Keratinocyte (primary cell): ENCODE results near the gene A2M. TPM values are rescaled to one million over a fixed set of nuclear protein-coding genes. Genes with fewer than 3 reads are reported as not detected.

Experiments
- DNase-seq: peaks from one replicate; pipeline ENCODE4 v3.0.0-alpha.2; 2011; ENCODE audit warnings: low read depth, missing footprints, low spot score
- FAIRE-seq: peaks from 2 replicates; lab custom pipeline; 2011; peaks lifted over from hg19 to GRCh38; lab: Jason Lieb, UNC
- H2AFZ ChIP-seq: 2 replicates; pipeline ENCODE4 v1.6.0; 2012; ENCODE audit warnings: low read length, control low read depth, inconsistent platforms; ENCODE audit not compliant: control insufficient read depth
- H3K27ac ChIP-seq: 2 replicates; pipeline ENCODE4 v1.5.1; 2011; ENCODE audit warnings: low read length; ENCODE audit not compliant: control insufficient read depth, insufficient read depth
- H3K27me3 ChIP-seq: 3 replicates; pipeline ENCODE4 v1.6.0; 2011; ENCODE audit warnings: low read length; ENCODE audit not compliant: control insufficient read depth, insufficient read depth; ENCODE audit errors: extremely low read depth
- H3K36me3 ChIP-seq, 2 experiments: 2 replicates in 1 of 2; 3 replicates in 1 of 2; pipeline ENCODE4 v1.5.1; 2011; ENCODE audit warnings: low read length in 2 of 2, mild to moderate bottlenecking in 1 of 2; ENCODE audit not compliant: control insufficient read depth in 2 of 2, insufficient read depth in 2 of 2; ENCODE audit errors: extremely low read depth in 1 of 2
- H3K4me1 ChIP-seq: 3 replicates; pipeline ENCODE4 v1.5.1; 2011; ENCODE audit warnings: low read length; ENCODE audit not compliant: control insufficient read depth, insufficient read depth; ENCODE audit errors: extremely low read depth
- H3K4me2 ChIP-seq: 3 replicates; pipeline ENCODE4 v1.6.0; 2011; ENCODE audit warnings: low read depth, low read length; ENCODE audit not compliant: control insufficient read depth, insufficient read depth; ENCODE audit errors: extremely low read depth
- H3K4me3 ChIP-seq, 3 experiments: fragments of 200-600 bp in 1 of 3; sonication (generic) in 1 of 3; 2 replicates in 2 of 3; 3 replicates in 1 of 3; pipeline ENCODE4 v1.5.1; 2011 to 2016; ENCODE audit warnings: low read length in 3 of 3, mild to moderate bottlenecking in 3 of 3, control low read depth in 2 of 3, inconsistent platforms in 1 of 3, low read depth in 1 of 3, mixed read lengths in 1 of 3, mixed run types in 1 of 3, moderate library complexity in 1 of 3; ENCODE audit not compliant: control insufficient read depth in 2 of 3, insufficient read depth in 2 of 3; ENCODE audit errors: extremely low read depth in 1 of 3
- H3K79me2 ChIP-seq: 2 replicates; pipeline ENCODE4 v1.6.0; 2012; ENCODE audit warnings: low read length; ENCODE audit not compliant: control insufficient read depth, insufficient read depth
- H3K9ac ChIP-seq: 3 replicates; pipeline ENCODE4 v1.6.0; 2011; ENCODE audit warnings: low read length; ENCODE audit not compliant: control insufficient read depth, insufficient read depth; ENCODE audit errors: extremely low read depth
- H3K9me1 ChIP-seq: 3 replicates; pipeline ENCODE4 v1.6.0; 2011; ENCODE audit warnings: low read length; ENCODE audit not compliant: control insufficient read depth, insufficient read depth; ENCODE audit errors: extremely low read depth
- H3K9me3 ChIP-seq: 2 replicates; pipeline ENCODE4 v1.5.1; 2012; ENCODE audit warnings: low read depth, low read length; ENCODE audit not compliant: control insufficient read depth
- H4K20me1 ChIP-seq: 3 replicates; pipeline ENCODE4 v1.6.0; 2011; ENCODE audit warnings: low read length; ENCODE audit not compliant: control insufficient read depth, insufficient read depth; ENCODE audit errors: extremely low read depth
- CTCF ChIP-seq, 3 experiments: IDR thresholded peaks in 1 of 3; conservative IDR thresholded peaks in 1 of 3; optimal IDR thresholded peaks in 1 of 3; 2 replicates in 2 of 3; 3 replicates in 1 of 3; pipeline versions ENCODE3 to v1.5.1; 2011; ENCODE audit warnings: low read length in 3 of 3, mild to moderate bottlenecking in 3 of 3, moderate library complexity in 2 of 3, control low read depth in 1 of 3, inconsistent platforms in 1 of 3; ENCODE audit not compliant: insufficient read depth in 2 of 3; ENCODE audit errors: extremely low read depth in 1 of 3
- EZH2 ChIP-seq: IDR thresholded peaks from one replicate; pipeline ENCODE4 v1.6.1; 2012; ENCODE audit warnings: inconsistent platforms, mild to moderate bottlenecking, low read length, moderate library complexity
- dilution Hi-C: fragments of 300-500 bp; cut with MboI; formaldehyde crosslinking; loops from one replicate; pipeline ENCODE4 v1.7.0; 2020; ENCODE audit warnings: low sequenced_read_pairs; ENCODE audit not compliant: extremely low pct_ligation_motif_present
- polyA plus RNA-seq, 5 experiments: library from polyadenylated mRNA; depleted of rRNA in 3 of 5; stranded (reverse) in 3 of 5; stranded (forward) in 1 of 5; unstranded in 1 of 5; fragments of >200 nt; gene quantifications; 1 replicate in 1 of 5; 2 replicates in 3 of 5; 3 replicates in 1 of 5; pipeline versions ENCODE4 v1.2.1 to v1.2.3, GENCODE V29; 2011 to 2012; ENCODE audit warnings: missing spikeins in 2 of 5, low read depth in 1 of 5, low replicate concordance in 1 of 5

The A2M gene
- polyA plus RNA-seq, 1 donor (not counting 4 experiments of a cell fraction or from before 2014, with no cell fraction given) = 0.49 TPM

GRCh38 chr12:9124383-9125031 is 8.8 kb upstream of the A2M start:
- H3K9me3 ChIP-seq = no peaks in the 10 kb centered on the region
- DNase-seq (no peak), FAIRE-seq (no peak)
- no peak overlapping the region for H3K9ac ChIP-seq
- dilution Hi-C loops = no loop called here
- H3K4me1 ChIP-seq = no peaks in the 10 kb centered on the region
- no peak overlapping the region for H3K4me3 ChIP-seq
- H3K36me3 ChIP-seq = no peaks in the 10 kb centered on the region
- no peak overlapping the region for H3K4me2 ChIP-seq
- TF ChIP-seq CTCF (optimal IDR thresholded peaks at IDR 0.05 in 1 of 3, IDR thresholded peaks at IDR 0.05 in 1 of 3, conservative IDR thresholded peaks at IDR 0.05 in 1 of 3; ENCODE audit: extremely low read depth in 1 of 3, insufficient read depth in 2 of 3, low read length in 3 of 3) (no peak), EZH2 (no peak)
- H4K20me1 ChIP-seq = no peaks in the 10 kb centered on the region
- H3K27ac ChIP-seq = no peak overlapping the region
- no peaks in the 10 kb centered on the region for H3K9me1 ChIP-seq
- no peaks in the 10 kb centered on the region for H3K79me2 ChIP-seq
- H3K27me3 ChIP-seq = no peaks in the 10 kb centered on the region
- no peak overlapping the region for H2AFZ ChIP-seq

DNA sequence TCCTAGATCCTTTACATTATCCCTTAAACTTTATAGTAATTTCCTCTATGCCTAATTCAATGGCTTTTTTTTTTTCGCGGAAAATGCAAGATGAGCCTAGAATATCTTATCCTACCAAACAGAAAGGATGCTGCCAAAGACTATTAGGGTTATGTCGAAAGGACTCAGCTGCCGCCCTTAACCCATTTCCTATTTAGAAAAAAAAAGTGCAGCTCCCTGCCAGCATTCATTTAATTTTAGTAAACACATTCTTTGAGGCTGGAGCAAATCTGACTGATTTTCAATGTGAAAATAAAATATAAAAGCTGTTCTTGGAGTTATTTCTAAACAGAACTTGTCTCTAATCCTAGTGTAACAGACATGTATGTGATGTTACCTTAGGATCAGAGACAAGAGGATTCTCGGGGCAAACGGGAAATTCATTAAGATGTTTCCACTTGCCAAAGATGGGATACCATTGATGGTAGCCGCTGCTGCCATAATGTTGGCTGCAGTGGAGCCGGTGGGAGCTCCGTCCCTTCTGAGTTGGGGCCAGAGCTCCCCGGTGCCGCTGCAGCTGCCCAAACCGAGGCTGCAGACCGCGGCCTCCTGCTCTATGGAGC is 8.2 kb upstream of the A2M start:
- no peak overlapping the region for H3K27ac ChIP-seq
- TF ChIP-seq EZH2 = no peak
- no peak for TF ChIP-seq CTCF (optimal IDR thresholded peaks at IDR 0.05 in 1 of 3, IDR thresholded peaks at IDR 0.05 in 1 of 3, conservative IDR thresholded peaks at IDR 0.05 in 1 of 3; ENCODE audit: extremely low read depth in 1 of 3, insufficient read depth in 2 of 3, low read length in 3 of 3)

More for the DNA sequence above, 8.2 kb upstream of the A2M start:
- FAIRE-seq = no peak
- Histone ChIP-seq H3K9me3 (no peaks in the 10 kb centered on the region), H3K9ac (no peak overlapping the region), H3K4me2 (no peak overlapping the region), H3K27me3 (no peaks in the 10 kb centered on the region), H3K36me3 (no peaks in the 10 kb centered on the region), H3K4me1 (no peaks in the 10 kb centered on the region), H3K4me3 (no peak overlapping the region), H3K79me2 (no peaks in the 10 kb centered on the region), H2AFZ (no peak overlapping the region), H4K20me1 (no peaks in the 10 kb centered on the region), H3K9me1 (no peaks in the 10 kb centered on the region)
- no peak for DNase-seq
- dilution Hi-C loops = no loop called here
